HAP-1 (cell line): Measurements from ENCODE around the gene CCR2.
"Not testable (repeated sequence)": the region's sequence is repeated elsewhere in the genome, so short reads cannot be mapped to it uniquely, and the experiment has no call there.

ENCODE experiments used
- DNase-seq, 2 experiments: peaks; one replicate each; pipeline ENCODE4 v3.0.0-alpha.2; 2016 to 2020; ENCODE audit warnings: low spot score in 2 of 2
- H3K27me3 ChIP-seq: fragments of 250-450 bp; sonication (Bioruptor Pico); 2 replicates; pipeline ENCODE4 v1.5.1; 2020; ENCODE audit warnings: low read depth, mild to moderate bottlenecking, moderate library complexity
- H3K36me3 ChIP-seq: fragments of 250-450 bp; sonication (Bioruptor Pico); replicated peaks from 2 replicates; pipeline ENCODE4 v1.5.1; 2020; ENCODE audit warnings: mild to moderate bottlenecking
- H3K4me1 ChIP-seq: fragments of 250-450 bp; sonication (Bioruptor Pico); 2 replicates; pipeline ENCODE4 v1.5.1; 2020; ENCODE audit warnings: mild to moderate bottlenecking
- H3K4me3 ChIP-seq: fragments of 250-450 bp; sonication (Bioruptor Pico); 2 replicates; pipeline ENCODE4 v1.5.1; 2020; ENCODE audit warnings: mild to moderate bottlenecking, moderate library complexity
- H3K9me3 ChIP-seq: fragments of 250-450 bp; sonication (Bioruptor Pico); 2 replicates; pipeline ENCODE4 v1.5.1; 2020; ENCODE audit warnings: mild to moderate bottlenecking, moderate library complexity
- in situ Hi-C: fragments of 300-500 bp; cut with MboI; formaldehyde crosslinking; loops from 3 replicates; pipeline ENCODE4 v1.14.3; 2020; ENCODE audit warnings: low sequenced_read_pairs, inconsistent platforms, mixed read lengths

CCR2 gene

GRCh38 chr3:46353647-46354410 is at the start of gene CCR2:
Gene CCR2, plus strand, starts transcription at chr3:46354111. Its CDS starts 3,417 bp downstream, at chr3:46357528.
- no peaks in the 10 kb centered on the region for H3K9me3 ChIP-seq
- DNase-seq = no peak
- peaks cover 11% of the 10 kb centered on the region for H3K27me3 ChIP-seq
- H3K4me3 ChIP-seq = no peak within 1 kb of the TSS
- in situ Hi-C loops = no loop called here
- no peaks in the 10 kb centered on the region for H3K36me3 ChIP-seq
- no peaks in the 10 kb centered on the region for H3K4me1 ChIP-seq

GRCh38 chr3:46304739-46305138 is 49.2 kb upstream of the CCR2 start:
- no peaks in the 10 kb centered on the region for H3K4me1 ChIP-seq
- no peaks in the 10 kb centered on the region for H3K36me3 ChIP-seq
- in situ Hi-C loops = no loop called here
- H3K27me3 ChIP-seq = peaks cover 11% of the 10 kb centered on the region
- no peak overlapping the region for H3K4me3 ChIP-seq
- no peaks in the 10 kb centered on the region for H3K9me3 ChIP-seq
- DNase-seq = no peak

GRCh38 chr3:46312991-46313390 is 40.9 kb upstream of the CCR2 start:
- Histone ChIP-seq H3K4me3 (no peak overlapping the region), H3K4me1 (no peaks in the 10 kb centered on the region), H3K27me3 (no peaks in the 10 kb centered on the region), H3K9me3 (no peaks in the 10 kb centered on the region), H3K36me3 (no peaks in the 10 kb centered on the region)
- in situ Hi-C loops = no loop called here
- DNase-seq = no peak

GRCh38 chr3:46314517-46314916 is 39.4 kb upstream of the CCR2 start:
- Histone ChIP-seq H3K9me3 (no peaks in the 10 kb centered on the region), H3K27me3 (no peaks in the 10 kb centered on the region), H3K4me3 (no peak overlapping the region), H3K4me1 (no peaks in the 10 kb centered on the region), H3K36me3 (no peaks in the 10 kb centered on the region)
- in situ Hi-C loops = no loop called here
- no peak for DNase-seq

- Histone ChIP-seq H3K9me3 (no peaks in the 10 kb centered on the region), H3K36me3 (no peaks in the 10 kb centered on the region), H3K4me3 (no peak overlapping the region), H3K4me1 (no peaks in the 10 kb centered on the region), H3K27me3 (no peaks in the 10 kb centered on the region)
- DNase-seq = no peak
- in situ Hi-C loops = no loop called here
Observed at GRCh38 chr3:46316206-46316605, 37.7 kb upstream of the CCR2 start.

GRCh38 chr3:46318207-46318927 is 35.5 kb upstream of the CCR2 start:
- H3K4me3 ChIP-seq = no peak overlapping the region
- in situ Hi-C loops = no loop called here
- H3K27me3 ChIP-seq = no peaks in the 10 kb centered on the region
- H3K36me3 ChIP-seq = no peaks in the 10 kb centered on the region
- H3K9me3 ChIP-seq = no peaks in the 10 kb centered on the region
- no peaks in the 10 kb centered on the region for H3K4me1 ChIP-seq
- no peak for DNase-seq

- H3K9me3 ChIP-seq = no peaks in the 10 kb centered on the region
- no peaks in the 10 kb centered on the region for H3K4me1 ChIP-seq
- H3K4me3 ChIP-seq = no peak overlapping the region
- no peaks in the 10 kb centered on the region for H3K36me3 ChIP-seq
- H3K27me3 ChIP-seq = no peaks in the 10 kb centered on the region
- in situ Hi-C loops = no loop called here
- no peak for DNase-seq
Observed at GRCh38 chr3:46321461-46322104, 32.3 kb upstream of the CCR2 start.

- in situ Hi-C loops = no loop called here
- Histone ChIP-seq H3K9me3 (no peaks in the 10 kb centered on the region), H3K36me3 (no peaks in the 10 kb centered on the region), H3K27me3 (no peaks in the 10 kb centered on the region), H3K4me1 (no peaks in the 10 kb centered on the region), H3K4me3 (no peak overlapping the region)
- no peak for DNase-seq
Observed at GRCh38 chr3:46324036-46324435, 29.9 kb upstream of the CCR2 start.

GRCh38 chr3:46325645-46326300 is 28.1 kb upstream of the CCR2 start:
- Histone ChIP-seq H3K4me1 (no peaks in the 10 kb centered on the region), H3K9me3 (no peaks in the 10 kb centered on the region), H3K4me3 (no peak overlapping the region), H3K27me3 (no peaks in the 10 kb centered on the region), H3K36me3 (no peaks in the 10 kb centered on the region)
- no peak for DNase-seq
- in situ Hi-C loops = no loop called here

- DNase-seq, H3K27me3 ChIP-seq, H3K36me3 ChIP-seq, H3K9me3 ChIP-seq, H3K4me1 ChIP-seq, in situ Hi-C loops, H3K4me3 ChIP-seq: not testable (repeated sequence)
Observed at GRCh38 chr3:46330676-46331075, 23.2 kb upstream of the CCR2 start.

GRCh38 chr3:46334741-46335478 is 19.0 kb upstream of the CCR2 start:
- DNase-seq = no peak
- no peaks in the 10 kb centered on the region for H3K4me1 ChIP-seq
- no peak overlapping the region for H3K4me3 ChIP-seq
- no peaks in the 10 kb centered on the region for H3K36me3 ChIP-seq
- H3K9me3 ChIP-seq = no peaks in the 10 kb centered on the region
- no peaks in the 10 kb centered on the region for H3K27me3 ChIP-seq
- in situ Hi-C loops = no loop called here

GRCh38 chr3:46335541-46335940 is 18.4 kb upstream of the CCR2 start:
- H3K36me3 ChIP-seq = no peaks in the 10 kb centered on the region
- no peaks in the 10 kb centered on the region for H3K9me3 ChIP-seq
- in situ Hi-C loops = no loop called here
- no peak for DNase-seq
- no peaks in the 10 kb centered on the region for H3K27me3 ChIP-seq
- no peaks in the 10 kb centered on the region for H3K4me1 ChIP-seq
- H3K4me3 ChIP-seq = no peak overlapping the region

- Histone ChIP-seq H3K4me1 (no peaks in the 10 kb centered on the region), H3K4me3 (no peak overlapping the region), H3K9me3 (no peaks in the 10 kb centered on the region), H3K27me3 (no peaks in the 10 kb centered on the region), H3K36me3 (no peaks in the 10 kb centered on the region)
- in situ Hi-C loops = no loop called here
- DNase-seq = no peak
Observed at GRCh38 chr3:46337911-46338310, 16.0 kb upstream of the CCR2 start.
